ENCODE data around the gene SERPINA10. TPM values are rescaled to one million over a fixed set of nuclear protein-coding genes. Genes with fewer than 3 reads are reported as not detected.

SERPINA10 gene
- total RNA-seq, 4 donors from 2014 or later: not detected

DNA sequence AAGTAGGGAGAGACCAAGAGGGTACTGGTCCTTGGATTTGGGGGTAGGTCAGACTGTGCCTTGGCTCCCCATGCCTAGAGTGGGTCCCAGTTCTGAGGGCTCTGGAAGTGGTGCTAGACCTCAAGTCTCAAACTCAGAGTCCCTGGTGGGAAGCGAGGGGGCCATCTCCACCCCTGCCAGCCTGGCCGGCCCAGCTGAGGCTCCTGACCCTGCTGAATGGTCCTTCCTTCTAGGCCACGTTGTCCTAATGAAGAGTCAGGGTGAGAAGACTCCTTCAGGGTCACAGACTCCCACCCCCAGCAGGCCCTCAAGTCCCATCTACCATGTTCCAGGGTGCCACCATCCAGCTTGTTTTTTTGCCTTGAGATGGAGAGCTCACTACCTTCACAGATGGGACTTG lies 17.2 kb upstream of the SERPINA10 start:
- H3K9me3 ChIP-seq: peaks cover 0 to 15% (median 0%) of the 10 kb centered on the region in 3 donors
- ATAC-seq: no peak
- no peak overlapping the region for H3K4me3 ChIP-seq
- H3K4me1 ChIP-seq: no peaks in the 10 kb centered on the region
- WGBS, 2 donors (ENCODE audit: low coverage in 1 of 2): no CpG with 5 or more reads among the region's 3 CpGs
- TF ChIP-seq EP300 (IDR thresholded peaks at IDR 0.05) (no peak), POLR2AphosphoS5 (IDR thresholded peaks at IDR 0.05) (no peak), POLR2A (IDR thresholded peaks at IDR 0.05) (no peak)
- TF ChIP-seq, protein P1, sequence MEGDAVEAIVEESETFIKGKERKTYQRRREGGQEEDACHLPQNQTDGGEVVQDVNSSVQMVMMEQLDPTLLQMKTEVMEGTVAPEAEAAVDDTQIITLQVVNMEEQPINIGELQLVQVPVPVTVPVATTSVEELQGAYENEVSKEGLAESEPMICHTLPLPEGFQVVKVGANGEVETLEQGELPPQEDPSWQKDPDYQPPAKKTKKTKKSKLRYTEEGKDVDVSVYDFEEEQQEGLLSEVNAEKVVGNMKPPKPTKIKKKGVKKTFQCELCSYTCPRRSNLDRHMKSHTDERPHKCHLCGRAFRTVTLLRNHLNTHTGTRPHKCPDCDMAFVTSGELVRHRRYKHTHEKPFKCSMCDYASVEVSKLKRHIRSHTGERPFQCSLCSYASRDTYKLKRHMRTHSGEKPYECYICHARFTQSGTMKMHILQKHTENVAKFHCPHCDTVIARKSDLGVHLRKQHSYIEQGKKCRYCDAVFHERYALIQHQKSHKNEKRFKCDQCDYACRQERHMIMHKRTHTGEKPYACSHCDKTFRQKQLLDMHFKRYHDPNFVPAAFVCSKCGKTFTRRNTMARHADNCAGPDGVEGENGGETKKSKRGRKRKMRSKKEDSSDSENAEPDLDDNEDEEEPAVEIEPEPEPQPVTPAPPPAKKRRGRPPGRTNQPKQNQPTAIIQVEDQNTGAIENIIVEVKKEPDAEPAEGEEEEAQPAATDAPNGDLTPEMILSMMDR (IDR thresholded peaks at IDR 0.05): no peak
- H3K36me3 ChIP-seq: no peaks in the 10 kb centered on the region
- no peak overlapping the region for H3K27ac ChIP-seq
- H3K27me3 ChIP-seq: peaks cover 6% of the 10 kb centered on the region

DNA sequence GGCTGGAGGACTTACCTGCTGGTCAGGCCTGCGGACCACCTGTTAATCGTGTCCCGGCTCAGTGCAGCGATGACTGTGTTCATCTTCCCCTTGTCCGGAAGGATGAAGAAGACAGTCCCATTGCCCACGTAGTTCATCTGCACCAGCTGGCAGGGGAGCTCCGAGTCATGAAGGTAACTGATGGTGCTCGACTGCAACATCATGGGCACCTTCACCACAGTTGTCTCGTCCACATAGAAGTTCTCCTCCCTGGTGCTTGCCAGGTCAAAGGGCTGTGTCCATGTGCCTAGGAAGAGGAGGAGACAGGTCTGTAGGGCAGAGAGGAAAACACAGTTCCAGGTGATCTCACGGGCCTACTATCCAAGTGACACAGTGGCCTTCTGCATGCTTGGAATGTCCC lies 16.7 kb upstream of the SERPINA10 start:
- ATAC-seq: no peak
- Histone ChIP-seq H3K4me1 (no peaks in the 10 kb centered on the region), H3K27ac (no peak overlapping the region), H3K9me3 (peaks cover 0 to 15% (median 0%) of the 10 kb centered on the region in 3 donors), H3K4me3 (no peak overlapping the region), H3K36me3 (no peaks in the 10 kb centered on the region), H3K27me3 (peaks cover 6% of the 10 kb centered on the region)
- no peak for TF ChIP-seq POLR2A (IDR thresholded peaks at IDR 0.05)
- TF ChIP-seq, protein P1 (IDR thresholded peaks at IDR 0.05): no peak
- no peak for TF ChIP-seq POLR2AphosphoS5 (IDR thresholded peaks at IDR 0.05)
- no peak for TF ChIP-seq EP300 (IDR thresholded peaks at IDR 0.05)
- 50 to 77% methylated on average over 2 to 3 of the region's 10 CpGs for WGBS, 2 donors (ENCODE audit: low coverage in 1 of 2)

DNA sequence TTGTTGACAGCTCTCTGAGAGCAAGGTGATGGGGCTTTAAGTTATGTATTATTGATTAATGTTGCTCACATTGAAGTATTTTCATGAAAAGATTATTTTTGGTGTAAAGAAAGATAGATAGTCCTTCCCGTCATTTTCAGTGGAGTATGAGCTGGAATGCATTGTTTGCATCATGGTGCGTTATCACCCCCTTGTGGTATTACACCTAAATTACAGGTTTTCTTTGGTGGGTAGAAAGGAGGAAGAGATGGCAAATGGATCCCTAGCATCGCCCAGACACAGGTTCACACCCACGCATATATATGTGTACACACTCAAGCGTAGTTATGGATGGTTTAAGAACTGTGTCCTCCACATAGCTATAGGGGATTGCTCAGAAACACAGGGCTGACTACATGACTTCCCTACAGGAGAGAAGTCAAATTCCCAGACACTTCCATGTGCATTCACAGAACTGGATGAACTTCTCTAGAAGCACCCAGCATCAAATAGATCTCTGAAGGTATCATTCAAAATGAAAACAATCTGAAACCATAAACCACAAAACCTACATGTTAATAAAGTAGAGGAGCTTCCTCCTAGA lies 14.4 kb upstream of the SERPINA10 start:
- TF ChIP-seq, protein P1 (IDR thresholded peaks at IDR 0.05): no peak
- TF ChIP-seq EP300 (IDR thresholded peaks at IDR 0.05) (no peak), POLR2A (IDR thresholded peaks at IDR 0.05) (no peak), POLR2AphosphoS5 (IDR thresholded peaks at IDR 0.05) (no peak)
- H3K27ac ChIP-seq: no peak overlapping the region
- 0 to 14% methylated on average over 1 to 4 of the region's 5 CpGs for WGBS, 2 donors (ENCODE audit: low coverage in 1 of 2)
- H3K9me3 ChIP-seq: peaks cover 0 to 15% (median 0%) of the 10 kb centered on the region in 3 donors
- H3K27me3 ChIP-seq: peaks cover 6% of the 10 kb centered on the region
- no peaks in the 10 kb centered on the region for H3K4me1 ChIP-seq
- ATAC-seq: no peak
- H3K36me3 ChIP-seq: no peaks in the 10 kb centered on the region
- H3K4me3 ChIP-seq: no peak overlapping the region

DNA sequence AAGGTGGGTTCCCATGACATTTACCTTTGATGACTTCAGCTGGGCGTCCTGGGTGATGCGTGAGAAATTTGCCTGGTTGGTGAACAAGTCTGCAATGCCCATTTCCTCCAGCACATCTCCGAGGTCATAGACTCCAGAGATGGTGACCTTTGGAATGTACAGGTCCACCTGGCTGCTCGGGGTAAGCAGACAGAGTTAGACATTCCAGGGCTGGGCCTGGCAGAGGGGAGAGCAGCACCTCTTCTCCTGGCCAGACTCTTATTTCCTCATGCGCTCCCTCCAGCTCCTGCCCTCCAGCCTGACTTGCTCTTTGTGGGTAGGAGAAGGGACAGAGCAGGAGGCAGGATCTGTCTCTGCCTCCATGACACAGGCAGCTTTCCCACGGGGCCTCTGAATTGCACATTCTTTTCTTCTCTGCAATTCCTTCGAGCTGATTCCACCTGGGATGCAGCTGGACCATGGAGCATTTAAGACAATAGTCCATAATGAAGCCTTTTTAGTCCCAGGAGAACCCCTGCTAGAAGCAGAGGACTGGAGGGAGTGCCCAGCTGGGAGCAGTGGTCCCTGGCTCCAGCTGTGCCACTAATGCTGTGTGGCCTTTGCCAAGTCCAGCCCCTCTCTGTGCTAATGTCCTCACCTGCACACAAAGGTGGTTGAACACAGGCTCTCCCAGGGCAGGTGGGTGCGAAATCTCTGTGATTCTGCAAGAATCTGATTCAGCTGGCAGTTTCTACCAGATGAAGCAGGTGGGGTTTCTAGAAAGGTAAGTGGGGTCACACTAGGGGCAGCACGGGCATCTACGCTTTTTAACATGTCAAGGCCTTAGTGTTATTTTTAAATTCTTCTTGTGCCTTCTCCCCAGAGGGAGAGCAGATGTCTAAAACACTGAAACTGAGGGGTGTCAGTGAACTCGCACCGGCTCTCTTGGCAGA lies 13.2 kb upstream of the SERPINA10 start:
- H3K27me3 ChIP-seq: peaks cover 6% of the 10 kb centered on the region
- H3K27ac ChIP-seq: no peak overlapping the region
- H3K4me3 ChIP-seq: no peak overlapping the region
- H3K9me3 ChIP-seq: peaks cover 0 to 15% (median 0%) of the 10 kb centered on the region in 3 donors
- WGBS, 2 donors (ENCODE audit: low coverage in 1 of 2): 78 to 92% methylated on average over 2 to 7 of the region's 12 CpGs
- no peaks in the 10 kb centered on the region for H3K4me1 ChIP-seq
- no peak for ATAC-seq
- TF ChIP-seq POLR2A (IDR thresholded peaks at IDR 0.05) (no peak), POLR2AphosphoS5 (IDR thresholded peaks at IDR 0.05) (no peak), EP300 (IDR thresholded peaks at IDR 0.05) (no peak)
- TF ChIP-seq, protein P1 (IDR thresholded peaks at IDR 0.05): no peak
- no peaks in the 10 kb centered on the region for H3K36me3 ChIP-seq

Measured in gastroesophageal sphincter (tissue), 4 donors.